DOHH2 (cell line): ENCODE measurements around the gene TACC2.

Experiments used
- H3F3A ChIP-seq: fragments of 200-600 bp; sonication (generic), shearing (Covaris generic); 2 replicates; pipeline ENCODE4 v1.6.0; 2016; ENCODE audit warnings: antibody characterized with exemption, mild to moderate bottlenecking; ENCODE audit not compliant: control insufficient read depth, insufficient read depth
- H3K27ac ChIP-seq: fragments of 200-600 bp; sonication (generic); 2 replicates; pipeline ENCODE4 v1.5.1; 2014; ENCODE audit warnings: low read depth, mild to moderate bottlenecking, low read length, moderate library complexity
- H3K27me3 ChIP-seq: fragments of 200-600 bp; sonication (generic); 2 replicates; pipeline ENCODE4 v1.6.1; 2014; ENCODE audit warnings: mild to moderate bottlenecking, low read length, mixed read lengths; ENCODE audit not compliant: control insufficient read depth
- H3K36me3 ChIP-seq: fragments of 200-600 bp; sonication (generic); 2 replicates; pipeline ENCODE4 v1.6.1; 2014; ENCODE audit warnings: mild to moderate bottlenecking, low read length, moderate library complexity, mixed read lengths; ENCODE audit not compliant: control insufficient read depth
- H3K4me1 ChIP-seq: fragments of 200-600 bp; sonication (generic); 2 replicates; pipeline ENCODE4 v1.6.1; 2014; ENCODE audit warnings: mild to moderate bottlenecking, low read length, mixed read lengths; ENCODE audit not compliant: control insufficient read depth
- H3K4me2 ChIP-seq: fragments of 200-600 bp; sonication (generic); 2 replicates; pipeline ENCODE4 v1.6.0; 2014; ENCODE audit warnings: mild to moderate bottlenecking, low read length, moderate library complexity
- H3K4me3 ChIP-seq: fragments of 200-600 bp; sonication (generic); 2 replicates; pipeline ENCODE4 v1.5.1; 2014; ENCODE audit warnings: mild to moderate bottlenecking, low read length, mixed read lengths
- H3K79me2 ChIP-seq: fragments of 200-600 bp; sonication (generic); 2 replicates; pipeline ENCODE4 v1.6.1; 2014; ENCODE audit warnings: mild to moderate bottlenecking, low read length, mixed read lengths; ENCODE audit not compliant: control insufficient read depth
- H3K9me2 ChIP-seq: fragments of 200-600 bp; sonication (generic); replicated peaks from 2 replicates; pipeline ENCODE4 v1.6.1; 2014; ENCODE audit warnings: mild to moderate bottlenecking, low read length, mixed read lengths; ENCODE audit not compliant: control insufficient read depth
- H3K9me3 ChIP-seq: fragments of 200-600 bp; sonication (generic); 2 replicates; pipeline ENCODE4 v1.6.1; 2014; ENCODE audit warnings: antibody characterized with exemption, low read length, mixed read lengths; ENCODE audit not compliant: control insufficient read depth, insufficient read depth
- H4K20me1 ChIP-seq: fragments of 200-600 bp; sonication (generic); 2 replicates; pipeline ENCODE4 v1.6.0; 2014; ENCODE audit warnings: low read depth, mild to moderate bottlenecking, antibody characterized with exemption, low read length, moderate library complexity; ENCODE audit not compliant: control insufficient read depth, insufficient read depth
- EZH2phosphoT487 ChIP-seq: fragments of 200-600 bp; sonication (generic); IDR thresholded peaks from 2 replicates; pipeline ENCODE4 v1.6.1; 2017; ENCODE audit warnings: borderline replicate concordance, mild to moderate bottlenecking, antibody characterized with exemption, low read length, moderate library complexity, mixed read lengths
- TF ChIP-seq, protein P1 (sequence below): fragments of 200-600 bp; sonication (generic); IDR thresholded peaks from one replicate; pipeline ENCODE4 v1.5.1; 2014; ENCODE audit warnings: antibody characterized with exemption, mild to moderate bottlenecking, low read depth, low read length; ENCODE audit not compliant: poor library complexity, severe bottlenecking

The TACC2 gene

GRCh38 chr10:122298598-122299301, 309.8 kb downstream of the TACC2 start:
- H3K9me2 ChIP-seq: no peaks in the 10 kb centered on the region
- no peaks in the 10 kb centered on the region for H3F3A ChIP-seq
- no peak overlapping the region for H3K27ac ChIP-seq
- no peaks in the 10 kb centered on the region for H3K9me3 ChIP-seq
- H3K4me1 ChIP-seq: peaks cover 5% of the 10 kb centered on the region
- H3K36me3 ChIP-seq: no peaks in the 10 kb centered on the region
- H3K4me3 ChIP-seq: peak overlapping the region; percentile 50
- TF ChIP-seq, protein P1, sequence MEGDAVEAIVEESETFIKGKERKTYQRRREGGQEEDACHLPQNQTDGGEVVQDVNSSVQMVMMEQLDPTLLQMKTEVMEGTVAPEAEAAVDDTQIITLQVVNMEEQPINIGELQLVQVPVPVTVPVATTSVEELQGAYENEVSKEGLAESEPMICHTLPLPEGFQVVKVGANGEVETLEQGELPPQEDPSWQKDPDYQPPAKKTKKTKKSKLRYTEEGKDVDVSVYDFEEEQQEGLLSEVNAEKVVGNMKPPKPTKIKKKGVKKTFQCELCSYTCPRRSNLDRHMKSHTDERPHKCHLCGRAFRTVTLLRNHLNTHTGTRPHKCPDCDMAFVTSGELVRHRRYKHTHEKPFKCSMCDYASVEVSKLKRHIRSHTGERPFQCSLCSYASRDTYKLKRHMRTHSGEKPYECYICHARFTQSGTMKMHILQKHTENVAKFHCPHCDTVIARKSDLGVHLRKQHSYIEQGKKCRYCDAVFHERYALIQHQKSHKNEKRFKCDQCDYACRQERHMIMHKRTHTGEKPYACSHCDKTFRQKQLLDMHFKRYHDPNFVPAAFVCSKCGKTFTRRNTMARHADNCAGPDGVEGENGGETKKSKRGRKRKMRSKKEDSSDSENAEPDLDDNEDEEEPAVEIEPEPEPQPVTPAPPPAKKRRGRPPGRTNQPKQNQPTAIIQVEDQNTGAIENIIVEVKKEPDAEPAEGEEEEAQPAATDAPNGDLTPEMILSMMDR: peak; percentile 86
- TF ChIP-seq EZH2phosphoT487: no peak
- H4K20me1 ChIP-seq: no peaks in the 10 kb centered on the region
- H3K79me2 ChIP-seq: no peaks in the 10 kb centered on the region
- H3K4me2 ChIP-seq: peak overlapping the region; percentile 68
- H3K27me3 ChIP-seq: peaks cover 12% of the 10 kb centered on the region

DNA sequence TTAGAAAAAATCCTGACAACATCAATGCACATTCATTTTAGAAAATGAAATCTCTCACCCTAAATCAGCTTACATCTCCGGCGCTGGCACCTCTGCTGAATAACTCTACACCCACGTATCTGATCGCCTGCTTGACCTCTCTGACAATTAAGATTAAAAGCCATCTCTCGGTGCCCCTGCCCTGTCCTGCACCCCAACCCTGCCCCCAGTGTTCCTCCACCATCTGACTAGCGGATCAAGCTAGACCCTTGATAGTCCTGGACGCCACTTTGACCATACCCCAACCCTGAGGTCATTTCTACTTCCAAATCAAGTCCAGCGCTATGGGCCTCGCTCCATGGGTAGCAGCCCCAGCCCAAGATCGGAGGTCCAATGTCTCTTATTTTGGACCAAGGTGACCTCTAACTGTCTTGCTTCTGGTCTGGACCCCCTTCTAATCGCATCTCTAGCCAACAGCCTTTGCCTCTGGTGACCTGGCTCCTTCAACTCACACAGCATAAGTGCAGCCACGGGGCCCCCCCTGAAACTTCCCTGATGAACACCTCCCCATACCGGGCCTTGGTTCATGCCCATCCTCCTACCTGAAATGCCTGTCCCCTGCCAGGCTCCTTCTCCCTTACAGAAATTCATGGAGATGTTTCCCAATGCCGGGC, 310.6 kb downstream of the TACC2 start:
- no peaks in the 10 kb centered on the region for H3K9me2 ChIP-seq
- peaks cover 12% of the 10 kb centered on the region for H3K27me3 ChIP-seq
- peaks cover 5% of the 10 kb centered on the region for H3K4me1 ChIP-seq
- H3K79me2 ChIP-seq: no peaks in the 10 kb centered on the region
- no peak overlapping the region; the same call in 1 of the 2 replicates for H3K4me3 ChIP-seq
- no peaks in the 10 kb centered on the region for H3K9me3 ChIP-seq
- H3F3A ChIP-seq: no peaks in the 10 kb centered on the region
- TF ChIP-seq, protein P1: no peak
- TF ChIP-seq EZH2phosphoT487: no peak
- no peak overlapping the region for H3K27ac ChIP-seq
- H3K4me2 ChIP-seq: peak overlapping the region; percentile 68
- no peaks in the 10 kb centered on the region for H4K20me1 ChIP-seq
- no peaks in the 10 kb centered on the region for H3K36me3 ChIP-seq

- Histone ChIP-seq H4K20me1 (no peaks in the 10 kb centered on the region), H3K4me2 (no peak overlapping the region), H3K9me3 (peaks cover 4% of the 10 kb centered on the region), H3K36me3 (no peaks in the 10 kb centered on the region), H3K9me2 (no peaks in the 10 kb centered on the region), H3F3A (no peaks in the 10 kb centered on the region), H3K27me3 (peaks cover 8% of the 10 kb centered on the region; the same call in 1 of the 2 replicates), H3K4me1 (peaks cover 9% of the 10 kb centered on the region), H3K4me3 (no peak overlapping the region), H3K79me2 (no peaks in the 10 kb centered on the region), H3K27ac (no peak overlapping the region)
- TF ChIP-seq, protein P1: no peak
- no peak for TF ChIP-seq EZH2phosphoT487
These were observed 312.3 kb downstream of the TACC2 start for GRCh38 chr10:122301055-122301810.
